Activated B cell treated with CpG ODN at 0.5 μM for 24 hours (primary cell): Measurements from ENCODE around the gene JAZF1. TPM values are rescaled to one million over a fixed set of nuclear protein-coding genes. Genes with fewer than 3 reads are reported as not detected.

Source experiments
- ATAC-seq: fragments of 200-7000 bp; cut with Tn5 transposase; one replicate; pipeline ENCODE4 v1.10.0; 2021; ENCODE audit warnings: low read depth, mild to moderate bottlenecking, moderate library complexity
- CTCF ChIA-PET: fragments of 350-600 bp; sonication (Branson Sonifier 250); formaldehyde crosslinking; loops from one replicate; lab custom pipeline; 2021; ENCODE audit warnings: antibody characterized with exemption; lab: Charles Lee
- POLR2A ChIA-PET: fragments of 350-600 bp; sonication (Branson Sonifier 250); formaldehyde crosslinking; loops from one replicate; lab custom pipeline; 2021; ENCODE audit warnings: antibody characterized with exemption; lab: Charles Lee
- DNase-seq: peaks from one replicate; pipeline ENCODE4 v3.0.0; 2022
- H3K27ac Mint-ChIP-seq: one replicate; pipeline ENCODE4 v1.8.0; 2020; ENCODE audit warnings: mixed read lengths
- H3K27me3 Mint-ChIP-seq: one replicate; pipeline ENCODE4 v1.8.0; 2021; ENCODE audit warnings: mixed read lengths
- H3K36me3 Mint-ChIP-seq: one replicate; pipeline ENCODE4 v1.8.0; 2021; ENCODE audit warnings: low read depth, mixed read lengths
- H3K4me1 Mint-ChIP-seq: one replicate; pipeline ENCODE4 v1.8.0; 2021; ENCODE audit warnings: mixed read lengths
- H3K4me3 Mint-ChIP-seq: one replicate; pipeline ENCODE4 v1.8.0; 2020; ENCODE audit warnings: mild to moderate bottlenecking, mixed read lengths
- H3K9me3 Mint-ChIP-seq: one replicate; pipeline ENCODE4 v1.8.0; 2020; ENCODE audit warnings: mixed read lengths
- CTCF ChIP-seq: fragments of 200-600 bp; IDR thresholded peaks from one replicate; pipeline ENCODE4 v1.8.0; 2022; ENCODE audit warnings: antibody characterized with exemption, mild to moderate bottlenecking
- intact Hi-C: fragments of 100-400 bp; cut with micrococcal nuclease; formaldehyde crosslinking; loops from one replicate; pipeline ENCODE4 v1.15.1; 2024
- total RNA-seq: library from RNA; stranded (reverse); gene quantifications from 2 replicates; pipeline ENCODE4 v1.2.3, GENCODE V29; 2022

JAZF1 gene
- total RNA-seq, 1 donor from 2014 or later = 54.8 TPM

GRCh38 chr7:28083998-28084985, 96.3 kb downstream of the JAZF1 start:
- ChIA-PET CTCF (interaction anchor here (3.7 kb wide), 1 partner anchor 12 kb away, joined by 24 read pairs; no protein-coding TSS in a partner anchor), POLR2A (interaction anchor here (0.7 to 1.1 kb wide), 3 partner anchors 13 to 71 kb away, joined by 3 read pairs; no protein-coding TSS in a partner anchor)
- no peak overlapping the region for H3K27ac Mint-ChIP-seq
- no peaks in the 10 kb centered on the region for H3K27me3 Mint-ChIP-seq
- no peak for TF ChIP-seq CTCF
- H3K4me1 Mint-ChIP-seq = peaks cover 68% of the 10 kb centered on the region
- intact Hi-C loops = no loop called here
- no peak for ATAC-seq
- no peak overlapping the region for H3K4me3 Mint-ChIP-seq
- H3K9me3 Mint-ChIP-seq = peaks cover under 1% of the 10 kb centered on the region
- peaks cover 7% of the 10 kb centered on the region for H3K36me3 Mint-ChIP-seq
- no peak for DNase-seq

GRCh38 chr7:28083164-28083997, 97.2 kb downstream of the JAZF1 start:
- peak overlapping the region; percentile 54 for H3K27ac Mint-ChIP-seq
- CTCF ChIA-PET = no interaction called here
- no peaks in the 10 kb centered on the region for H3K9me3 Mint-ChIP-seq
- ATAC-seq (no peak), DNase-seq (no peak)
- no peaks in the 10 kb centered on the region for H3K27me3 Mint-ChIP-seq
- no peak for TF ChIP-seq CTCF
- no peak overlapping the region for H3K4me3 Mint-ChIP-seq
- peaks cover 64% of the 10 kb centered on the region for H3K4me1 Mint-ChIP-seq
- intact Hi-C loops = no loop called here
- H3K36me3 Mint-ChIP-seq = peaks cover 7% of the 10 kb centered on the region
- POLR2A ChIA-PET = no interaction called here

GRCh38 chr7:28082071-28082470, 98.5 kb downstream of the JAZF1 start:
- ATAC-seq (no peak), DNase-seq (no peak)
- no peak overlapping the region for H3K27ac Mint-ChIP-seq
- ChIA-PET CTCF (no interaction called here), POLR2A (no interaction called here)
- H3K36me3 Mint-ChIP-seq = peaks cover 7% of the 10 kb centered on the region
- TF ChIP-seq CTCF = no peak
- H3K27me3 Mint-ChIP-seq = no peaks in the 10 kb centered on the region
- intact Hi-C loops = no loop called here
- H3K4me3 Mint-ChIP-seq = no peak overlapping the region
- no peaks in the 10 kb centered on the region for H3K9me3 Mint-ChIP-seq
- H3K4me1 Mint-ChIP-seq = peaks cover 65% of the 10 kb centered on the region

GRCh38 chr7:28081016-28081415, 99.6 kb downstream of the JAZF1 start:
- POLR2A ChIA-PET = no interaction called here
- no peak for ATAC-seq
- no peak overlapping the region for H3K27ac Mint-ChIP-seq

More at GRCh38 chr7:28081016-28081415, 99.6 kb downstream of the JAZF1 start:
- Mint-ChIP-seq H3K27me3 (no peaks in the 10 kb centered on the region), H3K4me1 (peaks cover 56% of the 10 kb centered on the region), H3K4me3 (no peak overlapping the region), H3K36me3 (peaks cover 9% of the 10 kb centered on the region), H3K9me3 (no peaks in the 10 kb centered on the region)
- no peak for TF ChIP-seq CTCF
- intact Hi-C loops = no loop called here
- CTCF ChIA-PET = no interaction called here
- no peak for DNase-seq
